Measurements from ENCODE around the gene MBD3L5. TPM values are rescaled to one million over a fixed set of nuclear protein-coding genes. Genes with fewer than 3 reads are reported as not detected.

MBD3L5 gene
- total and polyA plus RNA-seq, 9 of the 15 experiments (the other 6 are each of a cell fraction or from before 2014, with no cell fraction given): not detected

DNA sequence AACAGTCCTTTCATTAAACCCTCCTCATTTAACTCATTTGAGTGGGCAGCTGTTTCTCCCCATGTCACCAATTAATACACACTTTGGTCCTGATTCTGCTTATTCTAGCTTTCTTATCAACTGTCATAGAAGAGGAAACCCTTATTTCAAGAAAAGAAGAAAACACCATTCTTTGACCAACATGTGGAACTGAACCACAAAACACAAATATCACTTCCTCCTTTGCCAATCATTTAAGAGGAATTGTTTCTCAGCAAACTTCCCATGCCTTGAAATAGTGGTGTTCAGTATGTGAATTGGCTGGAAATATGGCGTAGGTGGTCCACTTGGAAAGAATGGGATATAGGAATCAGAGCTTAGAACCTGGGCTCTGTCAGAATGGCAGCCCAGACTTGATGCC lies 29.6 kb upstream of the MBD3L5 start:
- no peak overlapping the region for H3K9ac ChIP-seq (ENCODE audit: insufficient read depth in 1 of 2, low read depth in 2 of 2, low read length in 2 of 2)
- in situ Hi-C loops (cut with MboI): no loop called here
- H3K4me1 ChIP-seq (replicated peaks in 1 of 2; ENCODE audit: control insufficient read depth in 2 of 2, insufficient read depth in 2 of 2, low read length in 2 of 2): no peaks in the 10 kb centered on the region
- 0% methylated on average over 1 of the region's 1 CpG for WGBS (ENCODE audit: insufficient coverage, low coverage, missing lambda C conversion rate)
- BruUV-seq (replicated peaks): no TSS peak
- FAIRE-seq (no peak), DNase-seq (ENCODE audit: extremely low read depth in 1 of 4, low spot score in 3 of 4) (no peak), ATAC-seq (no peak)
- no peaks in the 10 kb centered on the region for H4K20me1 ChIP-seq (replicated peaks; ENCODE audit: control insufficient read depth, insufficient read depth, low read length)
- TF ChIP-seq, protein P1, sequence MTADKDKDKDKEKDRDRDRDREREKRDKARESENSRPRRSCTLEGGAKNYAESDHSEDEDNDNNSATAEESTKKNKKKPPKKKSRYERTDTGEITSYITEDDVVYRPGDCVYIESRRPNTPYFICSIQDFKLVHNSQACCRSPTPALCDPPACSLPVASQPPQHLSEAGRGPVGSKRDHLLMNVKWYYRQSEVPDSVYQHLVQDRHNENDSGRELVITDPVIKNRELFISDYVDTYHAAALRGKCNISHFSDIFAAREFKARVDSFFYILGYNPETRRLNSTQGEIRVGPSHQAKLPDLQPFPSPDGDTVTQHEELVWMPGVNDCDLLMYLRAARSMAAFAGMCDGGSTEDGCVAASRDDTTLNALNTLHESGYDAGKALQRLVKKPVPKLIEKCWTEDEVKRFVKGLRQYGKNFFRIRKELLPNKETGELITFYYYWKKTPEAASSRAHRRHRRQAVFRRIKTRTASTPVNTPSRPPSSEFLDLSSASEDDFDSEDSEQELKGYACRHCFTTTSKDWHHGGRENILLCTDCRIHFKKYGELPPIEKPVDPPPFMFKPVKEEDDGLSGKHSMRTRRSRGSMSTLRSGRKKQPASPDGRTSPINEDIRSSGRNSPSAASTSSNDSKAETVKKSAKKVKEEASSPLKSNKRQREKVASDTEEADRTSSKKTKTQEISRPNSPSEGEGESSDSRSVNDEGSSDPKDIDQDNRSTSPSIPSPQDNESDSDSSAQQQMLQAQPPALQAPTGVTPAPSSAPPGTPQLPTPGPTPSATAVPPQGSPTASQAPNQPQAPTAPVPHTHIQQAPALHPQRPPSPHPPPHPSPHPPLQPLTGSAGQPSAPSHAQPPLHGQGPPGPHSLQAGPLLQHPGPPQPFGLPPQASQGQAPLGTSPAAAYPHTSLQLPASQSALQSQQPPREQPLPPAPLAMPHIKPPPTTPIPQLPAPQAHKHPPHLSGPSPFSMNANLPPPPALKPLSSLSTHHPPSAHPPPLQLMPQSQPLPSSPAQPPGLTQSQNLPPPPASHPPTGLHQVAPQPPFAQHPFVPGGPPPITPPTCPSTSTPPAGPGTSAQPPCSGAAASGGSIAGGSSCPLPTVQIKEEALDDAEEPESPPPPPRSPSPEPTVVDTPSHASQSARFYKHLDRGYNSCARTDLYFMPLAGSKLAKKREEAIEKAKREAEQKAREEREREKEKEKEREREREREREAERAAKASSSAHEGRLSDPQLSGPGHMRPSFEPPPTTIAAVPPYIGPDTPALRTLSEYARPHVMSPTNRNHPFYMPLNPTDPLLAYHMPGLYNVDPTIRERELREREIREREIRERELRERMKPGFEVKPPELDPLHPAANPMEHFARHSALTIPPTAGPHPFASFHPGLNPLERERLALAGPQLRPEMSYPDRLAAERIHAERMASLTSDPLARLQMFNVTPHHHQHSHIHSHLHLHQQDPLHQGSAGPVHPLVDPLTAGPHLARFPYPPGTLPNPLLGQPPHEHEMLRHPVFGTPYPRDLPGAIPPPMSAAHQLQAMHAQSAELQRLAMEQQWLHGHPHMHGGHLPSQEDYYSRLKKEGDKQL (CRISPR knock-in tag; IDR thresholded peaks at IDR 0.05; ENCODE audit: borderline replicate concordance): no peak
- no peak for TF ChIP-seq PTRF (tag; IDR thresholded peaks at IDR 0.05)
- no peak for TF ChIP-seq KDM4B (IDR thresholded peaks at IDR 0.05; ENCODE audit: borderline replicate concordance in 2 of 2, low read depth in 1 of 2)
- TF ChIP-seq KLF1 (tag; IDR thresholded peaks at IDR 0.05): no peak
- no peak for TF ChIP-seq RBM22 (IDR thresholded peaks at IDR 0.05; ENCODE audit: low read depth, low read length, poor library complexity, severe bottlenecking)
- TF ChIP-seq ZNF668 (CRISPR knock-in tag; IDR thresholded peaks at IDR 0.05): no peak
- TF ChIP-seq MYNN (IDR thresholded peaks at IDR 0.05): no peak
- TF ChIP-seq MYNN (CRISPR knock-in tag; IDR thresholded peaks at IDR 0.05): no peak
- TF ChIP-seq BRF1 (IDR thresholded peaks at IDR 0.05; ENCODE audit: borderline replicate concordance, extremely low read depth, insufficient read length): no peak
- no peak for TF ChIP-seq PRPF4 (IDR thresholded peaks at IDR 0.05; ENCODE audit: insufficient read depth, low read depth, low read length, poor library complexity, severe bottlenecking)
- H3K4me3 ChIP-seq: no peak overlapping the region
- no peak overlapping the region for H3K4me2 ChIP-seq (ENCODE audit: insufficient read depth, low read length)
- H3K27ac ChIP-seq (ENCODE audit: extremely low read depth, low read depth, low read length): no peak overlapping the region
- H2AFZ ChIP-seq (ENCODE audit: low read depth, low read length): no peak overlapping the region
- H3K36me3 ChIP-seq (ENCODE audit: control insufficient read depth, insufficient read depth, low read length): no peaks in the 10 kb centered on the region
- no peaks in the 10 kb centered on the region; a peak in 1 of 5 replicates for H3K27me3 ChIP-seq (ENCODE audit: control insufficient read depth in 2 of 2, insufficient read depth in 2 of 2, low read length in 2 of 2)
- H3K9me3 ChIP-seq (replicated peaks; ENCODE audit: control insufficient read depth, insufficient read depth, low read depth, low read length): no peaks in the 10 kb centered on the region
- ChIA-PET POLR2A (no interaction called here), CTCF (ENCODE audit: low intra/inter-chr PET ratio) (no interaction called here)
- H3K79me2 ChIP-seq (ENCODE audit: control insufficient read depth, insufficient read depth, low read length): no peaks in the 10 kb centered on the region
- H3K9me1 ChIP-seq (ENCODE audit: control insufficient read depth, insufficient read depth, low read length): no peaks in the 10 kb centered on the region
- intact Hi-C loops (cut with micrococcal nuclease): no loop called here

All from K562 (cell line).